ENCODE results near the gene SEC24B.

- TF ChIP-seq POLR2AphosphoS5 (IDR thresholded peaks at IDR 0.05; ENCODE audit: borderline replicate concordance, low read depth, low read length) (no peak), EZH2 (IDR thresholded peaks at IDR 0.05) (no peak)
These were observed 21.7 kb upstream of the SEC24B start for GRCh38 chr4:109411964-109412363.
